K562 (cell line): ENCODE data around the gene RNF6. TPM values are rescaled to one million over a fixed set of nuclear protein-coding genes. Genes with fewer than 3 reads are reported as not detected.

Experiments
- ATAC-seq: fragments of 200-7000 bp; cut with Tn5 transposase; 3 replicates; pipeline ENCODE4 v1.9.1; 2020; ENCODE audit warnings: moderate library complexity
- BruUV-seq: library from RNA; stranded (reverse); fragments of 400-500 nt; replicated peaks from 2 replicates; lab custom pipeline; 2021; lab: Mats Ljungman, UMichigan
- CTCF ChIA-PET: fragments of 300-600 bp; formaldehyde crosslinking; extraction: SDS; loops from one replicate; lab custom pipeline; 2021; ENCODE audit warnings: low intra/inter-chr PET ratio; lab: Yijun Ruan, JAX
- POLR2A ChIA-PET: fragments of 300-600, 350-650 bp; sonication (Branson Sonifier 250); formaldehyde crosslinking; extraction: SDS; loops from one replicate; lab custom pipeline; 2021; ENCODE audit warnings: antibody characterized with exemption, inconsistent platforms; lab: Yijun Ruan, JAX
- DNase-seq, 4 experiments: peaks; one replicate each; pipeline versions ENCODE4 v3.0.0 to v3.0.0-alpha.2; 2011 to 2018; ENCODE audit warnings: low spot score in 3 of 4, mixed read lengths in 3 of 4; ENCODE audit errors: extremely low read depth in 1 of 4
- FAIRE-seq: peaks from 2 replicates; lab custom pipeline; 2011; peaks lifted over from hg19 to GRCh38; lab: Jason Lieb, UNC
- H2AFZ ChIP-seq: 2 replicates; pipeline ENCODE4 v1.6.0; 2011; ENCODE audit warnings: low read depth, low read length, control low read depth, inconsistent platforms
- H3K27ac ChIP-seq: fragments of 200-600 bp; 3 replicates; pipeline ENCODE4 v1.8.0; 2011; ENCODE audit warnings: low read depth, mild to moderate bottlenecking, control low read depth, inconsistent platforms, low read length, moderate library complexity, mixed read lengths; ENCODE audit errors: extremely low read depth
- H3K27me3 ChIP-seq, 2 experiments: fragments of 300-600 bp in 1 of 2; 2 replicates in 1 of 2; 3 replicates in 1 of 2; pipeline versions ENCODE4 v1.6.0 to v1.8.0; 2011; ENCODE audit warnings: inconsistent platforms in 2 of 2, low read length in 2 of 2, mild to moderate bottlenecking in 1 of 2, mixed read lengths in 1 of 2, moderate library complexity in 1 of 2; ENCODE audit not compliant: control insufficient read depth in 2 of 2, insufficient read depth in 2 of 2
- H3K36me3 ChIP-seq: fragments of 300-600 bp; 3 replicates; pipeline ENCODE4 v1.8.0; 2011; ENCODE audit warnings: mild to moderate bottlenecking, low read length, inconsistent platforms; ENCODE audit not compliant: control insufficient read depth, insufficient read depth
- H3K4me1 ChIP-seq, 2 experiments: fragments of 200-600 bp in 1 of 2; replicated peaks in 1 of 2; 2 replicates in 1 of 2; 3 replicates in 1 of 2; pipeline versions ENCODE4 v1.5.1 to v1.8.0; 2011; ENCODE audit warnings: inconsistent platforms in 2 of 2, low read length in 2 of 2, mild to moderate bottlenecking in 1 of 2, mixed read lengths in 1 of 2, moderate library complexity in 1 of 2; ENCODE audit not compliant: control insufficient read depth in 2 of 2, insufficient read depth in 2 of 2
- H3K4me2 ChIP-seq: 2 replicates; pipeline ENCODE4 v1.6.1; 2011; ENCODE audit warnings: low read length, control low read depth, inconsistent platforms, mixed read lengths; ENCODE audit not compliant: insufficient read depth
- H3K4me3 ChIP-seq: fragments of 200-600 bp; sonication (generic), shearing (Covaris generic); 2 replicates; pipeline ENCODE4 v1.5.1; 2016; ENCODE audit warnings: control low read depth, inconsistent platforms
- H3K79me2 ChIP-seq: fragments of 200-600 bp; 3 replicates; pipeline ENCODE4 v1.8.0; 2011; ENCODE audit warnings: low read length, inconsistent platforms; ENCODE audit not compliant: control insufficient read depth, insufficient read depth
- H3K9ac ChIP-seq, 2 experiments: 2 replicates each; pipeline versions ENCODE4 v1.6.0 to v1.6.1; 2011; ENCODE audit warnings: low read depth in 2 of 2, low read length in 2 of 2, control low read depth in 1 of 2, inconsistent platforms in 1 of 2, mild to moderate bottlenecking in 1 of 2, mixed read lengths in 1 of 2; ENCODE audit not compliant: insufficient read depth in 1 of 2
- H3K9me1 ChIP-seq: one replicate; pipeline ENCODE4 v1.6.0; 2011; ENCODE audit warnings: inconsistent platforms, mild to moderate bottlenecking, low read length, moderate library complexity; ENCODE audit not compliant: control insufficient read depth, insufficient read depth
- H3K9me3 ChIP-seq: replicated peaks from 2 replicates; pipeline ENCODE4 v1.5.1; 2011; ENCODE audit warnings: low read depth, low read length, inconsistent platforms; ENCODE audit not compliant: control insufficient read depth, insufficient read depth
- H4K20me1 ChIP-seq: replicated peaks from 2 replicates; pipeline ENCODE4 v1.6.1; 2011; ENCODE audit warnings: low read length, inconsistent platforms, mixed read lengths; ENCODE audit not compliant: control insufficient read depth, insufficient read depth
- ARID1B ChIP-seq: fragments of 450-650 bp; IDR thresholded peaks from 2 replicates; pipeline ENCODE4 v1.6.1; 2016; ENCODE audit warnings: antibody characterized with exemption, mild to moderate bottlenecking, inconsistent platforms
- CBFA2T2 ChIP-seq: fragments of 450-650 bp; conservative IDR thresholded peaks from 2 replicates; pipeline ENCODE4 v1.6.1; 2017; ENCODE audit warnings: mild to moderate bottlenecking
- CBFA2T3 ChIP-seq: fragments of 450-650 bp; IDR thresholded peaks from 2 replicates; pipeline ENCODE4 v1.6.1; 2017
- NCOR1 ChIP-seq: fragments of 450-650 bp; IDR thresholded peaks from 2 replicates; pipeline ENCODE4 v1.6.1; 2016; ENCODE audit warnings: mild to moderate bottlenecking, moderate library complexity
- NFIC ChIP-seq: fragments of 450-650 bp; IDR thresholded peaks from 2 replicates; pipeline ENCODE4 v1.6.1; 2017; ENCODE audit warnings: mild to moderate bottlenecking, inconsistent platforms
- SMAD1 ChIP-seq: fragments of 150-350 bp; IDR thresholded peaks from 2 replicates; pipeline ENCODE4 v1.6.1; 2014; ENCODE audit warnings: low read length, low read depth; ENCODE audit not compliant: partially characterized antibody
- TAL1 ChIP-seq: fragments of 450-650 bp; IDR thresholded peaks from 2 replicates; pipeline ENCODE4 v1.6.1; 2016; ENCODE audit warnings: mild to moderate bottlenecking
- TCF3 ChIP-seq: sonication (generic); formaldehyde crosslinking; IDR thresholded peaks from 2 replicates; pipeline ENCODE4 v1.4.0; 2020; ENCODE audit warnings: mild to moderate bottlenecking, missing genetic modification reagents
- WGBS: fragments of 100-300 bp; shearing (Covaris generic); methylation state at CpG from one replicate; pipeline ENCODE4 v1.1.6; 2016; ENCODE audit warnings: low coverage, mixed read lengths; ENCODE audit not compliant: insufficient coverage; ENCODE audit errors: missing lambda C conversion rate; 5-methylcytosine and 5-hydroxymethylcytosine counted together
- in situ Hi-C: fragments of 300-500 bp; cut with MboI; formaldehyde crosslinking; loops from 4 replicates; pipeline ENCODE4 v1.15.0; 2018; ENCODE audit warnings: inconsistent platforms, mixed read lengths
- intact Hi-C: fragments of 100-400 bp; cut with micrococcal nuclease; formaldehyde crosslinking; loops from 2 replicates; pipeline ENCODE4 v1.14.2; 2022
- polyA plus RNA-seq, 8 experiments: library from polyadenylated mRNA; depleted of rRNA in 4 of 8; stranded (reverse) in 5 of 8; unstranded in 3 of 8; fragments of >200 nt; fragmentation: Nextera tagmentation in 2 of 8; fragmentation: Illumina TruSeq in 1 of 8; extraction: Ambion mirVana in 2 of 8; extraction: Trizol in 1 of 8; gene quantifications; 2 replicates each; pipeline versions ENCODE4 v1.2.1 to v1.2.3, GENCODE V29; 2011 to 2014; ENCODE audit warnings: inconsistent platforms in 1 of 8, missing spikeins in 1 of 8
- total RNA-seq, 7 experiments: library from RNA; depleted of rRNA in 6 of 7; stranded (reverse); fragments of >200 nt in 6 of 7; fragmentation: Illumina TruSeq in 2 of 7; extraction: Trizol in 2 of 7; gene quantifications; 2 replicates each; pipeline versions ENCODE4 v1.2.1 to v1.2.3, GENCODE V29; 2011 to 2021; ENCODE audit warnings: low replicate concordance in 1 of 7
- TF ChIP-seq, protein P1 (sequence below): IDR thresholded peaks from 2 replicates; pipeline ENCODE4 v1.6.1; 2014; ENCODE audit warnings: antibody characterized with exemption

Gene RNF6
- total and polyA plus RNA-seq, 9 of the 15 experiments (the other 6 are each of a cell fraction or from before 2014, with no cell fraction given): 12.0 to 31.4 (median 22.3) TPM

DNA sequence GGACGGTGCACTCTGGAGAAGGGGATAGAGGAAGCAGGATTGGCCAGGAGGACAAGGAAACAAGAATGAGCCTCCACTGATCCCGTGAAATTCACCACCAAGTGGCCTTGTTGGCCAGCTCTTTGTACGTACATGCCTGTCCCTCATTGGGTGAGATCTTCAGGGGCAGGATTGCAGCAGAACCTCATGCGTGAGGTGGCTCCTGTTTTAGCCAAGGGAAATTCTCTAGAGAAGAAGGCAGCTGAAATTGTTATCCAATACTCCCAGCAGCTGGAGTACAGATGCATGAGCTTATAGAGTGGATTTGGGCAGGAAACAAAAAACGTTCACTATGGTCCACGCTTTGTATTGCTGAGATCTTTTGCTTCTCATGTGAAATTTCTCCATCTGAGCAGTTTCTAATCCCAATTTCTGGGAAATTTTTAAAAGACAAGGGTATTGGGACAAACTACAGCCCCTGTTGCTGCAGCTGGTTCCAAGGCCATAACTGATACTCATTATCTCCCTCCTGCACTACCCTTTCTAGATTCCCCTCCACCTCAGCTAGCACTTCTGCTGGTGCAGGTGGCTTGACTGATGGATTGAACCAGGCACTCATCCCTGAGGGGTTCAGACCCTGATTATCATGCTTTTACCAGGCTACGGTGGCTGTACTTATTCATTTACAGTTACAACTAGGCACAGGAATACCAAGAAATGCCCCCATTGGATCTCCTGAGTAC is 3.9 kb upstream of the RNF6 start:
- CTCF ChIA-PET: no interaction called here
- Histone ChIP-seq H2AFZ (peak overlapping the region; percentile 57), H3K4me3 (no peak overlapping the region), H3K4me1 (peaks cover 12 to 15% of the 10 kb centered on the region in 2 experiments; a peak in 4 of 5 replicates), H3K36me3 (no peaks in the 10 kb centered on the region), H3K9me1 (no peaks in the 10 kb centered on the region)
- peak in 1 of 4 experiments; percentile 23 for DNase-seq
- in situ Hi-C loops: no loop called here
- peak; percentile 67 for TF ChIP-seq CBFA2T2
- peak; percentile 24; the same call in 1 of the 2 replicates for TF ChIP-seq NCOR1
- 0 out of 2 replicates have a peak, but pooled peaks have one; percentile 16 for TF ChIP-seq ARID1B
- TF ChIP-seq NFIC: 0 out of 2 replicates have a peak, but pooled peaks have one; percentile 8
- TF ChIP-seq CBFA2T3: peak; percentile 69
- TF ChIP-seq TCF3: peak; percentile 54
- no peak for TF ChIP-seq SMAD1
- TF ChIP-seq TAL1: peak; percentile 46; the same call in 1 of the 2 replicates
- TF ChIP-seq, protein P1, sequence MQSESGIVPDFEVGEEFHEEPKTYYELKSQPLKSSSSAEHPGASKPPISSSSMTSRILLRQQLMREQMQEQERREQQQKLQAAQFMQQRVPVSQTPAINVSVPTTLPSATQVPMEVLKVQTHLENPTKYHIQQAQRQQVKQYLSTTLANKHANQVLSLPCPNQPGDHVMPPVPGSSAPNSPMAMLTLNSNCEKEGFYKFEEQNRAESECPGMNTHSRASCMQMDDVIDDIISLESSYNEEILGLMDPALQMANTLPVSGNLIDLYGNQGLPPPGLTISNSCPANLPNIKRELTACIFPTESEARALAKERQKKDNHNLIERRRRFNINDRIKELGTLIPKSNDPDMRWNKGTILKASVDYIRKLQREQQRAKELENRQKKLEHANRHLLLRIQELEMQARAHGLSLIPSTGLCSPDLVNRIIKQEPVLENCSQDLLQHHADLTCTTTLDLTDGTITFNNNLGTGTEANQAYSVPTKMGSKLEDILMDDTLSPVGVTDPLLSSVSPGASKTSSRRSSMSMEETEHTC: no peak
- TF ChIP-seq, all 486 proteins: peak for 7
- intact Hi-C loops: no loop called here
- POLR2A ChIA-PET: no interaction called here
- no peak overlapping the region for H3K9ac ChIP-seq
- peak; percentile 49 for FAIRE-seq
- no peak overlapping the region for H3K27ac ChIP-seq
- peak overlapping the region; percentile 41 for H3K4me2 ChIP-seq
- peaks cover 7% of the 10 kb centered on the region for H3K79me2 ChIP-seq
- WGBS: 33% methylated on average over 7 of the region's 7 CpGs
- ATAC-seq: no peak
- no peaks in the 10 kb centered on the region for H3K27me3 ChIP-seq
- no TSS peak for BruUV-seq
- no peaks in the 10 kb centered on the region for H3K9me3 ChIP-seq
- no peaks in the 10 kb centered on the region for H4K20me1 ChIP-seq
